ENCODE measurements around the gene RPS23.

Gene RPS23

DNA sequence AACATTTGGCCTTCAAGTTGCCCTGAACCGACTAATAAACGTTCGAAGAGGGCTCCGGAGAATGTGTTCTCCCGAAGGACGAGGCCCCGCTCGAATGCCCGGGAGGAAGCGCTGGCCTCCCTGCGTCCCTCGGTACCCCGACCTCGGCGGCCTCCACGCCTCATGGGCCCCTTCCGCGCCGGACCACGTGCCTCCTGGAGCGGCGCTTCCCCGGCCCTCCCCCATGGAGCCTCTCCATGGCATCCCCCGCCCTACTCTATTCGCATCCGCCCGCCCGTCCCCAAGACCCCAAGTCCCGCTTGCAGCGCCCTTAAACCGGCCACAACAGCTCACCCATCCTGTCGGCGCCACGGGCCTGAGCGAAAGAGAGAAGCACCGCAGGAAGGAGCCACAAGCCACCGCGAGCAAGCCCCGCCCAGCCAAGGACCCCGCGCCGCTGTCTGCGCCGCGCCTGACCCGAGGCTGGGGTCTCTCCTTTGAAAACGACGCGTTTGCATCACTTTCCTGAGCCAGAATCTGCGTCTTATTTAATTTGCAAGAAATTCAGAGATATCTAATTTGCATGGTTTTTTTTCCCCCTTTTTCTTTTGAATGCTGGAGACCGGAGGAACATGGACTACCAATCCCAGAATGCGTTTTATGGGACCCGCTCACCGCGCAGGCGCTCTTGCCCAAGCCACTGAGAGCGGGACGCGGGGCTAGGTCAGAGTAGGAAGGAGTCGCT, at the start of gene RPS23:
TSS of gene RPS23 (minus strand) at position 368 of the 724 bp plus-strand sequence. CDS start at position 337, 31 bp downstream.
- TF ChIP-seq, protein P1, sequence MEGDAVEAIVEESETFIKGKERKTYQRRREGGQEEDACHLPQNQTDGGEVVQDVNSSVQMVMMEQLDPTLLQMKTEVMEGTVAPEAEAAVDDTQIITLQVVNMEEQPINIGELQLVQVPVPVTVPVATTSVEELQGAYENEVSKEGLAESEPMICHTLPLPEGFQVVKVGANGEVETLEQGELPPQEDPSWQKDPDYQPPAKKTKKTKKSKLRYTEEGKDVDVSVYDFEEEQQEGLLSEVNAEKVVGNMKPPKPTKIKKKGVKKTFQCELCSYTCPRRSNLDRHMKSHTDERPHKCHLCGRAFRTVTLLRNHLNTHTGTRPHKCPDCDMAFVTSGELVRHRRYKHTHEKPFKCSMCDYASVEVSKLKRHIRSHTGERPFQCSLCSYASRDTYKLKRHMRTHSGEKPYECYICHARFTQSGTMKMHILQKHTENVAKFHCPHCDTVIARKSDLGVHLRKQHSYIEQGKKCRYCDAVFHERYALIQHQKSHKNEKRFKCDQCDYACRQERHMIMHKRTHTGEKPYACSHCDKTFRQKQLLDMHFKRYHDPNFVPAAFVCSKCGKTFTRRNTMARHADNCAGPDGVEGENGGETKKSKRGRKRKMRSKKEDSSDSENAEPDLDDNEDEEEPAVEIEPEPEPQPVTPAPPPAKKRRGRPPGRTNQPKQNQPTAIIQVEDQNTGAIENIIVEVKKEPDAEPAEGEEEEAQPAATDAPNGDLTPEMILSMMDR (IDR thresholded peaks at IDR 0.05; ENCODE audit: control extremely low read depth, extremely low read depth, low read depth, missing control alignments): no peak
- ChIA-PET CTCF (interaction anchor here (0.8 to 1.0 kb wide), 2 partner anchors 22 to 53 kb away, joined by 3 to 4 read pairs; no protein-coding TSS in a partner anchor), POLR2A (interaction anchor here (0.5 to 1.1 kb wide), 6 partner anchors 8 to 1399 kb away, joined by 3 to 8 read pairs (median 5); no protein-coding TSS in a partner anchor)
- peak; percentile 89 for DNase-seq (ENCODE audit: extremely low spot score)

DNA sequence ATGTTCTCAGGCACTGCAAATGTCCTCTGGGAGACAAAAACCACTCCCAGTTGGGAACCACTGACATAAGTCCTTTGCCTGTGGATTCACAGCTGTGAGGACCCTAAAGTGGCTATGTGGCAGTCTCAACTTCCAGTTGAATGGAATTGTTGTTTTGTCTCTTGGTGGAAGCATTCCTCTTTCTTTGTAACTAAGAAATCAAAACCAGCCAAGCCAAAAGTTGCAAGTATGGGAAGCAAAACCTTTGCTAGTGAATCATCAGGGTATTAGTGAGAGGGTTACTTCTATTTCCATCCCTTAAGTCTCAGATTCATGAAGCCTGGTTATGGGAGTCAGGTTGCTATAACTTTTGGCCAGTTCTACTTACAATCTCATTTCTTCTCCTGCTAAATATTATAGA, 49.8 kb upstream of the RPS23 start:
- ChIA-PET POLR2A (no interaction called here), CTCF (no interaction called here)
- DNase-seq (ENCODE audit: extremely low spot score): no peak
- TF ChIP-seq, protein P1 (IDR thresholded peaks at IDR 0.05; ENCODE audit: control extremely low read depth, extremely low read depth, low read depth, missing control alignments): no peak

DNA sequence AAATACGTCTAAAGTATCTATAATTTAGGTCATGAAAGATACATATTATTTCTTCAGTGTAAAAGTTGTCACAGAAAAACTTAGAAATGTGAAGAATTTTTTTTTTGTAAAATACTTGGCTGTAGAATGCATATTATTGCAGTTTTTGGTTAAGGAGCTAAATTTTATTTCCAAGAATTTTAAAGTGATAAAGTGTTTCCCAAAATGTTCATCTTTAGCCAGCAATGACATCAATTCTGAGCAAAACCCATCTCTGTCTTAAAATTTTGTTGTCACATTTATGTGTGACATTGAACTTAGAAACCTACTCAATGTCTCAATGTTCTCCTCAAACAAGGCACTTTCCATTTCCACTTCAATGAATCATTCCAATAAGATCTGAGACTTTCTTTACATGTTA, 47.8 kb upstream of the RPS23 start:
- ChIA-PET CTCF (interaction anchor here (1.0 to 1.1 kb wide), 2 partner anchors 10 to 24 kb away, joined by 3 to 4 read pairs; no protein-coding TSS in a partner anchor), POLR2A (no interaction called here)
- TF ChIP-seq, protein P1 (IDR thresholded peaks at IDR 0.05; ENCODE audit: control extremely low read depth, extremely low read depth, low read depth, missing control alignments): no peak
- DNase-seq (ENCODE audit: extremely low spot score): no peak

DNA sequence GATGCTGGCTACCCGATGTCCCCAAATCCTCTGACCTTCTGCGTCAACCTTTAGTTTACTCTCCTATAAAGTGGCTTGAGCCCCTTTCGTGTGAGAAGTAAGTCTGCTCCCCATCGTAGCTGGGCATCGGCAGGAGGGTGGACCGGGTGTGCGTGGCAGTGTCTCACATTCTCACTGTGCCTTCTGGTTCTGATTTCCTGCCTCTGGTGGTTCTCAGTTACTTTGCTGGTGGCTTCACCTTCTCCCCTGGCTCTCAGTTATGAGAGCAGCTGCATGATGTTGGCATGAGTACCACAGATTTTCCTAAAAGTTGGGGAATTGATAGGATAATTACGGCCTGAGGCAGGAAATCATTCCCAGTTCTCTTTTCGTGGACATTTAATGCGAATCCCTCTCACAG, 47.0 kb upstream of the RPS23 start:
- no peak for DNase-seq (ENCODE audit: extremely low spot score)
- CTCF ChIA-PET: interaction anchor here (1.0 kb wide), 1 partner anchor 12 kb away, joined by 3 read pairs; no protein-coding TSS in a partner anchor
- TF ChIP-seq, protein P1 (IDR thresholded peaks at IDR 0.05; ENCODE audit: control extremely low read depth, extremely low read depth, low read depth, missing control alignments): no peak

DNA sequence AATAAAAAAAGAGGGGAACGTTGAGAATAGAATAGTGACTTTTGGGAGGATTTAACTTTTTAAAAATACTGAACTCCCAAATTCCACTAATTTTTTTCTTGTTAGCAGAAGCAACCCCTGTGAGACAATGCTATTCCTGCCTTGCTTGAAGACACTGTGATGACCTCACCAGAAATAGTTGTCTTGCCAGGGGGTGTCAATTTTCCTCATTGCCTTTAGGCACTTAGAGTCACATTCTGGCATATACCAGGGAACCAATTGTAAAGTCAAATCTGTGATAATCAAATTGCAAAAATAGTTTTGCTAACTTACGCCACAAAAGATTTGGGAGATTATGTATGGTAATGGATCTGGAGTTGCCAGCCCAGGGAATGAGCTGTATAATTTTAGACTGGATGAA, 42.8 kb upstream of the RPS23 start:
- POLR2A ChIA-PET: no interaction called here

More for the DNA sequence above, 47.0 kb upstream of the RPS23 start:
- POLR2A ChIA-PET: no interaction called here

DNA sequence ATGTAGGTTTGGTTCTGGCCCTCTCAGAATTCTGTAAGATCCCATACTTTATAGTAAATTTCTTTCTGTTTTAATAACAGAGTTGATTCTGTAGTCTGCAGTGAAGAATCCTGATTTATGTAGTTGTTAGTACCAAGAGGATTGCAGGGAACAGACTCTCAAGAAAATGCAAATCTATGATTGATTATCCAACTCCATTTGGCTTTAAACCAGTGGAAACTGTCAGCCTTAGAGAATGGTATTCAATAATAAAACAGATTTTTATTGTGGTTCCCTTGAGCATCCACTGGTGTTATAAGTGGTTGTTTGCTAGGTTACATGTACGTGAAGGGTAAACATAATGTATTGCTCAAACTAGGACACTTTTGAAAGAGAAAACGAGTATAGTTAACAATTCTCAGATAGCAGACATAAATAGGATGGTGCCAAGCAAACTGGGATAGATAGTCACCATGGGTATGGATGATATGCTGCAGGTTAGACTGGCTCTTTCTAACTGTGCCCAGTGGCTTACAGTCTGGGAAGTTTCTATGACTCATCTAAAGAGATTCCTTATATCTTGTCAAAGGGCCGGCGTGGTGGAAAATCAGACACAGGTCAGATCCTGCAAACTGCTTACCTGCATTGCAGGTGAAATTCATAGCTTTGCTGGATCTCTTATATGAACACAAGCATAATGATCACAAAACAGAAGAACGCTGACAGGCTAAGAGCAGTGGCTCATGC, 41.7 kb upstream of the RPS23 start:
- POLR2A ChIA-PET: no interaction called here
- DNase-seq (ENCODE audit: extremely low spot score): no peak
- TF ChIP-seq, protein P1 (IDR thresholded peaks at IDR 0.05; ENCODE audit: control extremely low read depth, extremely low read depth, low read depth, missing control alignments): no peak
- CTCF ChIA-PET: interaction anchor here (1.5 to 1.6 kb wide), 2 partner anchors 10 to 14 kb away, joined by 4 to 5 read pairs; no protein-coding TSS in a partner anchor

More for the DNA sequence above, 42.8 kb upstream of the RPS23 start:
- TF ChIP-seq, protein P1 (IDR thresholded peaks at IDR 0.05; ENCODE audit: control extremely low read depth, extremely low read depth, low read depth, missing control alignments): no peak
- no peak for DNase-seq (ENCODE audit: extremely low spot score)
- CTCF ChIA-PET: interaction anchor here (1.5 kb wide), 1 partner anchor 9 kb away, joined by 4 read pairs; no protein-coding TSS in a partner anchor

Measured in GM10248 (cell line).